Cerebellar cortex (tissue), 1 donor: ENCODE measurements around the gene PIK3R5.
"Not testable (repeated sequence)": the region's sequence is repeated elsewhere in the genome, so short reads cannot be mapped to it uniquely, and the experiment has no call there.

Experiments used
- DNase-seq: peaks from one replicate; pipeline ENCODE4 v3.0.0-alpha.2; 2015; ENCODE audit warnings: low spot score

PIK3R5 gene

GRCh38 chr17:8894673-8895578 is 70.6 kb downstream of the PIK3R5 start:
- peak; percentile 73 for DNase-seq

GRCh38 chr17:8894202-8894671 is 71.3 kb downstream of the PIK3R5 start:
- DNase-seq: no peak

- DNase-seq: no peak
Measured at GRCh38 chr17:8893621-8894201, 71.8 kb downstream of the PIK3R5 start.

- no peak for DNase-seq
Measured at GRCh38 chr17:8893059-8893458, 72.4 kb downstream of the PIK3R5 start.

GRCh38 chr17:8892338-8892690 is 73.2 kb downstream of the PIK3R5 start:
- DNase-seq: no peak

- no peak for DNase-seq
Measured at GRCh38 chr17:8890671-8891070, 74.8 kb downstream of the PIK3R5 start.

GRCh38 chr17:8889458-8890210 is 75.9 kb downstream of the PIK3R5 start:
- no peak for DNase-seq

GRCh38 chr17:8888704-8889302 is 76.7 kb downstream of the PIK3R5 start:
- no peak for DNase-seq

GRCh38 chr17:8887834-8888703 is 77.4 kb downstream of the PIK3R5 start:
- peak; percentile 23 for DNase-seq

GRCh38 chr17:8887301-8887700 is 78.2 kb downstream of the PIK3R5 start:
- DNase-seq: no peak

GRCh38 chr17:8885967-8886684 is 79.4 kb downstream of the PIK3R5 start:
- DNase-seq: no peak

- not testable (repeated sequence) for DNase-seq
Measured at GRCh38 chr17:8885163-8885966, 80.1 kb downstream of the PIK3R5 start.

GRCh38 chr17:8884336-8884990 is 81.0 kb downstream of the PIK3R5 start:
- no peak for DNase-seq

- DNase-seq: no peak
Measured at GRCh38 chr17:8883353-8883752, 82.2 kb downstream of the PIK3R5 start.

GRCh38 chr17:8881606-8882005 is 83.9 kb downstream of the PIK3R5 start:
- no peak for DNase-seq

- DNase-seq: no peak
Measured at GRCh38 chr17:8880466-8880865, 85.0 kb downstream of the PIK3R5 start.

- no peak for DNase-seq
Measured at GRCh38 chr17:8879410-8879809, 86.1 kb downstream of the PIK3R5 start.

GRCh38 chr17:8877984-8878383 is 87.5 kb downstream of the PIK3R5 start:
- no peak for DNase-seq

GRCh38 chr17:8875957-8876356 is 89.5 kb downstream of the PIK3R5 start:
- DNase-seq: no peak
